Measurements from ENCODE around the gene COPE.

The COPE gene

DNA sequence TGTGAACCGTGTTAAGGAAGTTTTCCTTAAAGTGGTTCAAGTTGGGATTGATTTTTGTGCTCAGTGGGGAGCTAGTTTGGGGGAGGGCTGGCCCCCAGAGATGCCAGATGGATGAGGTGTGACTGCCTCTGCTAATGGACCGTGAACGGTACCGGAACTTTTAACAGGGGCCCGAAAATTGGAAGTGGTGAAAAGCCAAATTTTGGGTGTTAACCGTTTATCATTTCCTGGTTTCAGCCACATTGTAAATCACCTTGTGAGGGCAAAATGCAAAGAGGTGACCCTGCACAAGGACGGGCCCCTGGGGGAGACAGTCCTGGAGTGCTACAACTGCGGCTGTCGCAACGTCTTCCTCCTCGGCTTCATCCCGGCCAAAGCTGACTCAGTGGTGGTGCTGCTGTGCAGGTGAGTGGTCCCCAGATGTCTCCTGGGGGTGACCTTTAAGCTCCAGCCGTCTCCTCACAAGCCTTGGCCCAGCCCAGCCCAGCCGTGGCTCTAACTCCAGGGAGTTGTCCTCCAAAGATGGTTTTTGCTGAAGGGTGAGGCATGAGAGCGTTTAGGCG is 69.3 kb downstream of the COPE start:
- TF ChIP-seq FOXP2 (optimal IDR thresholded peaks at IDR 0.05; ENCODE audit: borderline replicate concordance, extremely low read depth, extremely low read length, insufficient read depth): no peak
- no peak for TF ChIP-seq POLR2AphosphoS5 (IDR thresholded peaks at IDR 0.05; ENCODE audit: low read depth, low read length)
- no peak for TF ChIP-seq SIN3A (IDR thresholded peaks at IDR 0.05; ENCODE audit: borderline replicate concordance, insufficient read depth, low read length)
- TF ChIP-seq, protein P1, sequence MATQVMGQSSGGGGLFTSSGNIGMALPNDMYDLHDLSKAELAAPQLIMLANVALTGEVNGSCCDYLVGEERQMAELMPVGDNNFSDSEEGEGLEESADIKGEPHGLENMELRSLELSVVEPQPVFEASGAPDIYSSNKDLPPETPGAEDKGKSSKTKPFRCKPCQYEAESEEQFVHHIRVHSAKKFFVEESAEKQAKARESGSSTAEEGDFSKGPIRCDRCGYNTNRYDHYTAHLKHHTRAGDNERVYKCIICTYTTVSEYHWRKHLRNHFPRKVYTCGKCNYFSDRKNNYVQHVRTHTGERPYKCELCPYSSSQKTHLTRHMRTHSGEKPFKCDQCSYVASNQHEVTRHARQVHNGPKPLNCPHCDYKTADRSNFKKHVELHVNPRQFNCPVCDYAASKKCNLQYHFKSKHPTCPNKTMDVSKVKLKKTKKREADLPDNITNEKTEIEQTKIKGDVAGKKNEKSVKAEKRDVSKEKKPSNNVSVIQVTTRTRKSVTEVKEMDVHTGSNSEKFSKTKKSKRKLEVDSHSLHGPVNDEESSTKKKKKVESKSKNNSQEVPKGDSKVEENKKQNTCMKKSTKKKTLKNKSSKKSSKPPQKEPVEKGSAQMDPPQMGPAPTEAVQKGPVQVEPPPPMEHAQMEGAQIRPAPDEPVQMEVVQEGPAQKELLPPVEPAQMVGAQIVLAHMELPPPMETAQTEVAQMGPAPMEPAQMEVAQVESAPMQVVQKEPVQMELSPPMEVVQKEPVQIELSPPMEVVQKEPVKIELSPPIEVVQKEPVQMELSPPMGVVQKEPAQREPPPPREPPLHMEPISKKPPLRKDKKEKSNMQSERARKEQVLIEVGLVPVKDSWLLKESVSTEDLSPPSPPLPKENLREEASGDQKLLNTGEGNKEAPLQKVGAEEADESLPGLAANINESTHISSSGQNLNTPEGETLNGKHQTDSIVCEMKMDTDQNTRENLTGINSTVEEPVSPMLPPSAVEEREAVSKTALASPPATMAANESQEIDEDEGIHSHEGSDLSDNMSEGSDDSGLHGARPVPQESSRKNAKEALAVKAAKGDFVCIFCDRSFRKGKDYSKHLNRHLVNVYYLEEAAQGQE (IDR thresholded peaks at IDR 0.05; ENCODE audit: insufficient read depth in 1 of 2, low read depth in 2 of 2, low read length in 2 of 2): no peak
- no peak for TF ChIP-seq TAF1 (IDR thresholded peaks at IDR 0.05; ENCODE audit: borderline replicate concordance, insufficient read depth, low read length)
